Germinal center (tissue), 1 donor: ENCODE measurements around the gene ETNK2.
"Not testable (repeated sequence)": the region's sequence is repeated elsewhere in the genome, so short reads cannot be mapped to it uniquely, and the experiment has no call there.

ENCODE experiments used
- DNase-seq: peaks from one replicate; pipeline ENCODE4 v3.0.0; 2012; ENCODE audit warnings: mixed read lengths, low spot score

ETNK2 gene

GRCh38 chr1:204126386-204126785, 25.5 kb downstream of the ETNK2 start:
- no peak for DNase-seq

DNA sequence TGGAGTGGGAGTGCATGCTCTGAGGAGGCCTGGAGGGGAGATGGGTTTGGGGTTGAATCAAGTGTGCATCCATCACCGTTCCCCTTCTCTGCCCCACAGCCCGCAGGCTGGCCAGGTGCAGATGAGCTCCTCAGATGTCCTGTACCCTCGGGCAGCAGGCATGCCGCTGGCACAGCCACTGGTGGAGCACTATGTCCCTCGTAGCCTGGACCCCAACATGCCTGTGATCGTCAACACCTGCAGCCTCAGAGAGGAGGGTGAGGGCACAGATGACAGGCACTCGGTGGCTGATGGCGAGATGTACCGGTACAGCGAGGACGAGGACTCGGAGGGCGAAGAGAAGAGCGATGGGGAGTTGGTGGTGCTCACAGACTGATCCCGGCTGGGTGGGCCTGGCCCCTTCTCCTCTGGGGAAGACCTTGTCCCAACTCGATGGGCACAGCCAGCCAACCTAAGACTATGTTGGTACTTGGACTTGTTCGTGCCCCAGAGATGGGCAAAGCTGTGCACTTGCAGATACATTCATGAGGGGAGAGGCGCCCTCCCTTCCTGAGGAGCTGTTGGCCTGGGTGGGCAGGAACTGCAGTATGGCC, 26.0 kb downstream of the ETNK2 start:
- DNase-seq: no peak

DNA sequence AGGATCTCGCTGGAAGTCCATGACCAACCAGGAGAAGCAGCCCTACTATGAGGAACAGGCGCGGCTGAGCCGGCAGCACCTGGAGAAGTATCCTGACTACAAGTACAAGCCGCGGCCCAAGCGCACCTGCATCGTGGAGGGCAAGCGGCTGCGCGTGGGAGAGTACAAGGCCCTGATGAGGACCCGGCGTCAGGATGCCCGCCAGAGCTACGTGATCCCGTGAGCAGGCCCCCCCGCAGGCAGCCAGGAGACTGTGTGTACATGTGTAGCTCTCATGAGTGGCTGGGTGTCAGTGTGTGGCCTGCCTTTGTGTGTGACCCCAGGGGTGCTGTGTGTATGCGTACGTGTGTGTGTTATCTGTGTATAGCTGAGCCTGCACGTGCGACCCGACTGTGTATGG, 27.2 kb downstream of the ETNK2 start:
- no peak for DNase-seq

DNA sequence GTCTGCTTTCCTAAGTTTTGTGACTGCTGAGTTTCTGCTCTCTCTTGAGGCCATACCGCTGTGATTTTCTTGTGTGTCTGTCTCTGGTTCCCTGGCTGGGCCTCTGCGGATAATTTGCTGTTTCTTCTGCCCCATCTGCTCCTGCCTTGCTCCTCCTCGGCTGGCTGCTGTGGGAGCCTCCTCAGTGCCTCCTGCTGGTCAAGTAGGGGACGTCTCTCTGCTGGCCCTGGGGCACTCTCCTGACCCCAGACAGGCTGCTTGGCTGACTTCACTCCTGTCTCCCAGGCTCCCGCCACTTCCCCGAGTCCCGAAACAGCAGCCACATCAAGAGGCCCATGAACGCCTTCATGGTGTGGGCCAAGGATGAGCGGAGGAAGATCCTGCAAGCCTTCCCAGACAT, 28.5 kb downstream of the ETNK2 start:
- no peak for DNase-seq

DNA sequence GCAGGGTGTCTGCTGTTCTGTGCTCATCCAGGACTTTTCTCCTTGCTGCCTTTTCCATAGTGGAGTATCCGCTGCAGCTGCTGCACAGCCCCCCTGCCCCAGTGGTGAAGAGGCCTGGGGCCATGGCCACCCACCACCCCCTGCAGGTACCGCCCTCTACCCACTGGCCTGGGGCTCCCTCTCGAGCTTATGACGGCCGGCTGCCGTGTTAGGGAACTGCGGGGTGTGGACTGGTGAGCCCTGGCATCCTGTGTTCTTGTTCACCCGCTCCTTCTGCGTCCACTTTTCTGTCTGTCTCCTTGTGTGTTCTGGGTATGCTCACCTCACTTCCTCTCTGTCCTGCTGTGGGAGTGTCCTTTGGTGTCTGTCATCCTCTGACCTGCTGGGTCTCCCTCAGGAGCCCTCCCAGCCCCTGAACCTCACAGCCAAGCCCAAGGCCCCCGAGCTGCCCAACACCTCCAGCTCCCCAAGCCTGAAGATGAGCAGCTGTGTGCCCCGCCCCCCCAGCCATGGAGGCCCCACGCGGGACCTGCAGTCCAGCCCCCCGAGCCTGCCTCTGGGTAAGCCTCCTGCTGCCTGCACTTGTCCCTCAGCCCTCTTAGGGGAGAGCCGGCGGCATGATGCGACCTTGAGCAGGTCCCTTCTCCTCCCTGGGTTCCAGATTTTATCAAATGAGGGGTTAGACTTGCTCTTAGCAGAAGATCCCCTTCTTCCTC, 29.8 kb downstream of the ETNK2 start:
- no peak for DNase-seq

GRCh38 chr1:204116539-204116938, 35.3 kb downstream of the ETNK2 start:
- no peak for DNase-seq

- no peak for DNase-seq
These were observed 36.7 kb downstream of the ETNK2 start for GRCh38 chr1:204115116-204115515.

DNA sequence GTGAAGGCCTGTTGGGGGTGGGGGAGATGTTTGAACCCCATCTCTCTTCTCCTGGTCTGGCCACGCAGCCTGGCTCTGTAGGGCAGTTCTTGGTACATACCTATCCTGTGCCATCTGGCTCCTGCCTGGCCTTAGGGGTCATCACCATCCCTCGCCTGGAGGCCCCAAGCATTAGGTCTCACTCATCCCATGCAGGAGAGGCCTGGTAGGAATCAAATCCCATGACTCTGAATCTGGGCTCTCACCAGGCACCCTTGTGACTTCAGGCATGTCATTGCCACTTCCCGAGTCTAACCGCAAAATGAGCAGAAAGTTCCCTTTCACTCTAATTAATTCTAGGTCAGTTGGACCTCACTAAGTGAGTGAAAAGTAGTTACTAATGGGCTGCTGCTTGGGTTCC, 37.2 kb downstream of the ETNK2 start:
- no peak for DNase-seq

- DNase-seq: no peak
These were observed 37.9 kb downstream of the ETNK2 start for GRCh38 chr1:204113896-204114295.

- DNase-seq: no peak
These were observed 38.7 kb downstream of the ETNK2 start for GRCh38 chr1:204112876-204113730.

DNA sequence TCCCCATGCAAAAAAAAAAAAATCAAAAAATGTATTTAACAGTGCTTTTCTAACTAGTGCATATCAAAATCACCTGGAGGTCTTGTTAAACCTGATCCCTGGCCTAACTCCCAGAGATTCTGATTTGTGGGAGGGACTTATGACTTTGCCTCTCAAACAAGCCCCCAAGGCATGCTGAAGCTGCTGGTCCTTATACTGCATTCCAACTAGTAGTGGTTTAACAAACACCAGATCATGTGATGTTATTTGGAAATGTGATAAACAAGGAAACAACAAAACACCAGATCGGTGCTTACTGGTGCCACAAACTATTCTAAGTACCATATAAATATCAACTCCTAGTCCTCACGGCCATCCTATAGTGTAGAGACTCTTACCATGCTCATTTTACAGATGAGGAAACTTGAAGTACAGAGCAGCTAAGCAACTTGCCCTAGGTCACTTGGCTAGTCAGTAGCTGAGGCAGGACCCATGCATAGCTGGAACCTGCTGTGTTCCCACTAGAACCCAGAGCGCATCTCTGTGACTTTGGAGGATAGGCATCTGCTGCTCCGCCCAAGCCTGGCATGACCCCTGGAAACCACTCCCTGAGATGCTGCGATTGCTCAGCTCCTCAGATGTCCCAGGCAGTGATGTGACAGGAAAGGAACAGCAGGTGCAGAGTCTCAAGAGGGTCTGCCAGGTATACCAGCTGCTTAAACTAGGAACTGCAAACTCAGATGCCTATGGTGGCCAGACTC, 40.8 kb downstream of the ETNK2 start:
- no peak for DNase-seq

DNA sequence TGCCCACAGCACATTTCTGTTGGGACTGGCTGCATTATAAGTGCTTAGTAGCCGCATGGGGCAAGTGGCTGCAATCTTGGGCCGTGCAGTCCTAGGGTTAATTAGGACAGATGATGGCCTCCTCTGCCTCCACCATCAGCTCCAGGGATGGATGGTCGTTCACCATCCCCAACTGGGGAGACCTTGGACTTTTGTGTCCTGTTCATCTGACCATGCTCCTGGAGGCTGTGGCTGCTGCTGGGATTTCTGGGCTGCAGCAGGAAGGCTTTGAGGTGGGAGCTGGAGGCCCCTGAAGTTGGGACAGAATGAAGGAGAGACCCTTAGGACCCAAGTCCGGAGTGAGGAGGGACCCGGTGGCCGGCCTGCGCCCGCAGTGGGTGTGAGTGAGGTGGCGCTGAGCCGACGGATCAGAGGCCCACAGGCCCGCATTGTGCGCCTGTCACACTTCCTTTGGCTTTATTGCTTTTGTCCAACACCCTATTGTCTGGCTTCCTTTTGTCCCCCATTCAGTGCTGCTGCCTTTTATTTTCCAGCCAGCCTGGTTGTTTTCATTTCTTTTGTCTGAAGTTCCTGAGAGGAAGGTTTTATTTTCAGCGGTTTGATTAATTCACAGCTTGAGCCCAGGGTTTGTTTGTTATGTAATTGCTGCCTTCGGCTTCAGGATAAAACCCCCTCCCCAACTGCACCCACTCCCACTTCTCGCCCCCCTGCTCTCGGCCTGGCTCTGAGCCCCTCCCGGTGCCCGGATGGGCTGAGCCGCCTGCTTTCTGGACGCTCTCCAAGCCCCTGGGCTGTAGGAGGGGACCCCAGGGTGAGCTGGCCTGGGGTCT, 43.3 kb downstream of the ETNK2 start:
- no peak for DNase-seq

GRCh38 chr1:204107892-204108291, 44.0 kb downstream of the ETNK2 start:
- no peak for DNase-seq

- DNase-seq: no peak
These were observed 45.0 kb downstream of the ETNK2 start for GRCh38 chr1:204106825-204107224.

DNA sequence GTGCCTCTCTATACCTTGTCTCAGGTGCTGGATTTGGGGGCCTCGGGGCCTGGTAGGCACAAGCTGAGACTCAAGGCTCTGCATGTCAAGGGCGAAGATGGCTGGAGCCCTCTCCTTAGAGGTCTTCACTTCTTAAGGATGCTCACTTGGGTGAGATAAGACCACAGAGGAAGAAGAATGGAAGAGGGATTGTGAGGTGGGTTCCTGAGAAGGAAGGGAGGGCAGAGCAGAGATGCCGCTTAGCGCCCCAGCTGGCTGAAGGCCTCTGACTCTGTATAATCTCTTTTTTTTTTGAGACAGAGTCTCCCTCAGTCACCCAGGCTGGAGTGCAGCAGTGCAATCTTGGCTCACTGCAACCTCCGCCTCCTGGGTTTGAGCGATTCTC, 46.7 kb downstream of the ETNK2 start:
- DNase-seq: no peak

GRCh38 chr1:204104331-204105130, 47.3 kb downstream of the ETNK2 start:
- no peak for DNase-seq

GRCh38 chr1:204103431-204103741, 48.5 kb downstream of the ETNK2 start:
- DNase-seq: no peak

- DNase-seq: no peak
These were observed 49.0 kb downstream of the ETNK2 start for GRCh38 chr1:204102739-204103430.

- no peak for DNase-seq
These were observed 49.7 kb downstream of the ETNK2 start for GRCh38 chr1:204102029-204102611.

GRCh38 chr1:204099754-204100153, 52.1 kb downstream of the ETNK2 start:
- not testable (repeated sequence) for DNase-seq
